Stimulated activated CD4-positive, alpha-beta T cell treated with anti-CD3 and anti-CD28 coated beads, TNF-alpha, amount 100 ng/mL, for 4 hours (primary cell): ENCODE results near the gene DYNLT3.

ENCODE experiments used
- DNase-seq, 3 experiments: peaks; one replicate each; pipeline ENCODE4 v3.0.0-alpha.2; 2020; ENCODE audit warnings: low read depth in 3 of 3

DYNLT3 gene

DNA sequence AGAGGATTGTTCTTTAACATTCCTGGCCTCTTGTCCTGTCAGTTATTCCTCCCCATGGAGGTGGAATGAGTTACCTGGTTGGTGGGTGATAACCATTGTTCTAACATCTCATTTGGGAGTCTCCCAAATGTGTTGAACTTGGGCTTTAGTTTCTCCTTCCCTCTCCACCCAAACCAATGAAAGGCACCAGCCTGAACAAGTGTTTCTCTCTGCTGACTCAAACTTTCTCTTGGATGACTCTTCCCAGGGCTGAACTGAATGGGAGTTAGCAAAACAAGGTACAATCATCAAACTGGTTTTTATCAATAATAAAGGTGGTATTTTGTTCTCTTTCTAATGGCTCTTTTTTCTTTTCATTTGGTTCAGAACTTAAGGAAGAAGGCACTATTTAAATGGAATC is 2.7 kb downstream of the DYNLT3 start:
- DNase-seq: no peak

DNA sequence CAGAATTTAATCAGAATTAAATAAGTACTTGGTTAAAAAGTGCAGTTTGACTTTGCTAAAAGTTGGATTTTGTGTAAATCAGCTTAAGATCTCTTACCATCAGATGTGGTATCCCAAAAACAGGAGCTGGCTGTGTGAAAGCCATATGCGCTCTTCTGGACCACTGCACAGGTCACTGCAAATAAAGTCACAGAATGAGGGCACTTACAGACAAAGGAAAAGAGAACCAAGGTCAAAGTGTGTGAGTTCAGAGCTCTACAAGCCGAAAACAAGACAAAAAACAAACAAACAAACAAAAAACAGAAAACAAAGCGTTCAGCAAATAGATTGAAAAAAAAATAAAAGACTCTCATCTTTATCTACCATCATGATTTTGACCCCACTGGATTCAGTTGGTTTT is 6.4 kb downstream of the DYNLT3 start:
- no peak for DNase-seq

DNA sequence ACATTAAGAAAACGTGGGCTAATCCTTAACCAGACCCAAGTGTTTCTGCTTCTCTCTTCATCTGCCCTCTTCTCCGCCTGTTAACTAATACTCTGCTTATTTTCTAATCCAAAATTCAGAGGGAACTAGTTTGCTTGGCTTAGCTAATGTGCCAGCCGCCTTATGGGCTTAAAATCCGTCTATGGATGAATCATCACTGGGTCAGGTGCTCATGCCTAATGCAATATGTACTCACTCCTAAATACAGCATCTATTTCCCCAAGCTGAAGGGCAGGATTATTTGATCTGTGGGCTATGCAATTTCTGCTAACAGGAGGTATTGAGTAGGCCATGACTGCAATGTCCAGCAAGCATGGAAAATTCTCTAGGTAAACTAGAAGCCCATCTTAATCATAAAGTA is 12.4 kb downstream of the DYNLT3 start:
- no peak for DNase-seq

DNA sequence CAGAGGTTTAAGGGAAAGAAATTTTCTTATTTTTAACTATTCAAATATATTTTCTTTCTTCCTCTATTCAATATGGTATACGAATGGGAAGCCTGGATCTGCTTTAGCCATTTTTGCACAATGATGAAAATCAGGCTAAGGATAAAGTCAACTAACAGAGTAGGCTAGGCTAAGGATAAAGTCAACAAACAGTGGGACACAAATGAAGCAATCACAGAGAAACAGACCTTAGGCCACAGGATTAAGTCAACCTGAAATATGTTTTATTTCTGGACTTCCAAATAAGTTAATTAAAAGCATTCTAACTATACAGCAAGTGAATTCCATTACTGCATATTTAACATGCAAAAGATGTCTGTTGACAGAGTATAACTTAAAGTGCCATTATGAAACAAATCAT is 17.0 kb downstream of the DYNLT3 start:
- no peak for DNase-seq

DNA sequence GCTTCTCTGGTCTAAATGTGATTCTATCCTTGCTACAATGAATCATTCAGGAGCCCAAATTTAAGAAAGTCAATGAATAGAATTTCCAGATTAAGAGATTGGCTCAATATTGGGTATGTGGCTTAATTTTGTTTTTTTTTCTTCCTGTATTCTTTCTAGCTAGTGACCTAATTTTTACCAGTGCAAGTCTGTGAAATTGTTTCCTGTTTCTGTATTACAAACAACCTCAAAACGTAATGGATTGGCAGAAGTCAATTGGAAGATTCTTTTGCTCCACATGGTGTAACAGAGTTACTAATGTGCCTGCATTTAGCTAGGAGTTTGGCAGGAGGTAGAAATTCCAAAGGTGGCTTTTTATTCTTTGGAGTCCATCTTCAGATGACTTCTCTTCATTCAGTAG is 17.6 kb downstream of the DYNLT3 start:
- DNase-seq: no peak

DNA sequence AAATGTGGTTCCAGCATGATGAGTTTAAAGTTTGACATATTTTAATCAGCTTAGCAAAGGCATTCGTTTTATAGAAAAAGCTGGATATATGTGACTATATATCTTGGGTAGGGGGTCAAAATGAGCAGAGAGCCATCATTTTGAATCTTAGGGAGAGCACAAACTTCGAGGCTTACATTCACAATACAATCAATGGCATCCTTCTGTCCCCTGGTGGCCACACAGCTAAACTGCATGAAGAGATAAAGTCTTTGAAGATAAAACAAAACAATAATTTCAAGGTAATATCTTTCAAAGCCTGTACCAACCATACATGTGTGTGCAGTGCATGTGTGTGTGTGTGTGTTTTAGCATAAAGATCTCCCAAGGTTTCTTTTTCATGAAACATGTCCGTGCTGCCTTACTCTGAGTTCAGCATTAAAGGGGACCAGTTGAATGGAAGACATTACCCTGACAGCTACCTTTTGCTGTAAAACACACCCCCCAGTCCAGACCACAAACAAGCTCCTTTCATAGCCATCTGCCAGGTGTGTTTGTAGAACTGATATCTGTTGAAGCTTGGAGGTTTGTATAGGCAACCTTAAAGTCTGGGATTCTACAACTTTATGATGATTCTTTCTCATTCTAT is 22.0 kb downstream of the DYNLT3 start:
- DNase-seq: no peak

DNA sequence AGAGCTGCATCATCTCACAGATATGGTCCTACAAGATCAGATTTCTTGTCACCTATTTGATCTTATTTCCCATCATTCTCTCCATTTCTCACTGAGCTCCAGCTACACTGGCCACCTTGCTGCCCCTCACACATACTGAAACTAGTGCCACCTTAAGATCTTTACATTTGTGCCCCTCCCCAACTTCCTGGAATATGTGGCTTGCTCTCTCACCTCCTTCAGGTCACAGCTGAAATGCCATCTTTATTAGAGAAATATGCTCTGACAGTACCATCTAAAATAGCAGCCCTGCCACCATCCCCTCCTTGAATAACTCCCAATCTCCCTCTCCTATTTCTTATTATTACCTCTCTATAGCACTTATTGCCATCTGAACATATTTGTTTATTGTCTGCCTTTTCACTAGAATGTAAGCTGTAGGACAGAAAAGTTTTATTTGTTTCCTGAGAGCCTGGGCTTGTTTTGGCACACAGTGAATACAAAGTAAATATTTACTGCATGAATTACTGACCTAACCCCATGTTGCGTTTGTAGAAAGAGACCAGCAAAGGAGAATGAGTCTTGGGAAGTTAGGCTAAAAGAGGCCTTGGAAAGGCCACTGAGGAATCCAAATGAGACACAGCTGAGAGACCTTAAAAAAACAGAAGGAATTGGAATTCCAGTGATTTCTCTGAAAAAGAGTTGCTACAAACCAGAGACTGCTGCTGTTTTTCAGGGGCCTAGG is 22.7 kb downstream of the DYNLT3 start:
- no peak for DNase-seq

DNA sequence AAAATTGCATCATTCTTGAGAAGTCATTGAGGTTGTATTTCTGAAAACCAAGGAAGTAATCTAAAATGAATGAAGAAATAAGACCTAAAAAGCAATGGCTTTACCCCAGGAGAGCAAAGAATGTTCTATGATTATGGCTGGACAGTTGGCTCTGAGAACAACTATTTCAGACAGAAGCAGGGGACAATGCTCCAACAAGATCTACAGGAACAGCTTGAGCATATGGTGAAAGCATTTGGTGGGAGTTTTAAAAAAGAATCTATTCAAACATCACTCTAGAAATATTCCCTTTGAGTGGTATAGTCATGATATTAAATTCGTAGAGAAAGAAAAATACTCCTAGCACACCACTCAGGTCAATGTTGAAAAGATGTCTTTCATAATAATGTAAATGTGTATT is 26.7 kb downstream of the DYNLT3 start:
- no peak for DNase-seq

DNA sequence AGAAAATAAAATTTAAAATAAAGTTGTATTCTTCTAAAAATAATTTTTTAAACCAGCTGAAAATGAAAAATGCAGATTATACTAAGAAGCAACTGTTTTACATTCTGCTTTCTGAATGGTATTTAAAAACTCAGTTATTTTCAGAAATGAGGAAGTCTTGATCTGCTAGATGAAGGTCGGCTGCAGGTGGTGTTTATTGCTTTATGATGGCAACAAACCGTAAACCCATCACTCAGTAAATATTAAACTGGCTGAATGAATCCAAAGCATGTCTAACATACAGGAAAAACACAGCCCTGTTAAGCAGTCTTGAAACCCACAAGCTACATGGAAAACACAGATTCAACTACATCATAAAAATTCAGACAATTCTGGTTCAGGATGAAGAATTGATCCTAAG is 29.3 kb downstream of the DYNLT3 start:
- DNase-seq: no peak

DNA sequence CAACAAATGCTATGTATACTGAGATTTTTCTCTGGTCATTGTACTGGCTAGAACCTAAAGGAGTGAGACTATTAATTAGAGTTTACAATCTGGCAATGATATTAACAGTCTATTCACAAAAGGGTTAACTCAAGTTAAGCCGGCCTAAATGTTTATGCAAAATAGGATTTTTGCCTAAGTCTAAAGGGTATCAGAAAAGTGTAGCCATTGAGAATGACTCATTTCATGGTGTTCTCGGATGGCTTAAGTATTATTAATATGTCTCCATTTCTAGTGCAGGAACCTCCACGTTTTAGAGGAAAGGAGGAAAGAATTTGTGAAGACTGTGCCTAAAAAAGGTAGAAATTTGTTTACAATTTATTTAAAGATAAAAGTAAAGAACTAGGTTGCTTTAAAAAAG is 29.8 kb downstream of the DYNLT3 start:
- DNase-seq: no peak

DNA sequence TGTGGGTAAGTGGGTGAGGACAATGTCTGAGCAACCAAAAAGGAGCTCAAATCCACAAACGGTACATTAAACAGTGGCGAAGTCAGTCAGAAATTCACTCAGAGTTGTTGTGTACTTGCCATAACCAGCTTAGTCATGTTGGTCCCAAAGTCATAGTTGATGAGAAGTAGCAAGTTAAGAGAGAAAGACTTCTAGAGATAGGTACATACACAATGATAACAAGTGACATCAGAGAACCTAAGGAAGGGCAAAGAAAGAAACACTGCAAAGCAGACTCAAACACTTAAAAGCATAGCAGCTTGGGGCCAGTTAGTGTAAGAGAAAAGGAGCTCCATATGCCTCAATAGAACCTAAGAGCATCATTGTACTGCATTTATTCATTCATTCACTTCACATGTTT is 30.2 kb downstream of the DYNLT3 start:
- DNase-seq: no peak

DNA sequence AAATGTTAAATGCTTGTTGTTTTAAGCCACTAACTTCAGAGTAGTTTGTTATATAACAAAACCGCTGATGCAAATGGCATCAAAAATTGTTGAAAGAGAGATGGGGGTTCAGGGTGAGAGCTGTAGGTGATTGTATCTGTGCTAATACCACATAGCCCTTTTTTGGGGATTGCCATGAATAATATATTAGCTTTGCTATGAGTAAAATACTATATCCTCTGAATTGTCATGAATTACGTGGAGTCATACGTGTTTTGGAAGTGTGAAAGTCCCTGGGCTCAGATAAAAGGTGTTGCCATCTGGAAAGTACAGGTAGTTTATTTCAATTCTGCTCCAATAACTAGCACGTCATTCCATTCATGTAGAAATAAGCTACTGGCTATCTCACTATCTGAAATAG is 30.6 kb downstream of the DYNLT3 start:
- no peak for DNase-seq

DNA sequence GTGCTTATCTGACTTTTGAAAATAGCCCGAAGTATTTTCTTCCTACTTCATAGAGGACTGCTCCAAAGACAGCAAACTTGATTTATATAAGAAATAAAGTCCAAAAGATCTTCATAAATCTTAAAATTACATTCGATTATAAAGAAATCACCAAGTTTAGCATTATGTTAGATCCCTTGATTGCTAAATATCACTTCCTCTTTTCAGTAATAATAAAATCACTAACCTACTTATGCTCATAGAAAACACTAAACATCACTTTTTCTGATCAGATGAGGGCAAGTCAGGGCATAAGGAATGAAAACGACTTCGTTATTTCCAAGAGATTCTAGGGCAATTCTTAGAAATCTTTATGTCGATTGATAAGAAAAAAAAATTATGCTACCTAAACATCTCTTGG is 32.0 kb downstream of the DYNLT3 start:
- no peak for DNase-seq

DNA sequence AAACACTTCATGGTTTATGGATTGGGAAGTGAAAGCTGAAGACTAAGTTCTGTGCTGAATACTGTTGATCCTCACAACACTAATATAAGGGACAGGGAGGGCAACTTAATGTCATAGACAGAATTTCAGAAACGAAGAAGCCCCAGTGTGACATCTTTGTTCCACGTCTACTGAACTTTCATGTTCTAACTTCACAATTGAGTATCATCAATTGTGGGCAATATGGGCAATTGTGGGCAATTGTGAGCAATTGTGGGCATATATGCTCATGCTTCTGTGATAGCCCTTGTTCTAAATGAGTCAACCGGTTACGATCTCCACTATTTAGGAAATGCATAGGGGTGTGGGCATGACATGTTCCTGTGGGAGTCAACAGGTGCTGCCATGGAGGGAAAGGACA is 33.8 kb downstream of the DYNLT3 start:
- DNase-seq: no peak

DNA sequence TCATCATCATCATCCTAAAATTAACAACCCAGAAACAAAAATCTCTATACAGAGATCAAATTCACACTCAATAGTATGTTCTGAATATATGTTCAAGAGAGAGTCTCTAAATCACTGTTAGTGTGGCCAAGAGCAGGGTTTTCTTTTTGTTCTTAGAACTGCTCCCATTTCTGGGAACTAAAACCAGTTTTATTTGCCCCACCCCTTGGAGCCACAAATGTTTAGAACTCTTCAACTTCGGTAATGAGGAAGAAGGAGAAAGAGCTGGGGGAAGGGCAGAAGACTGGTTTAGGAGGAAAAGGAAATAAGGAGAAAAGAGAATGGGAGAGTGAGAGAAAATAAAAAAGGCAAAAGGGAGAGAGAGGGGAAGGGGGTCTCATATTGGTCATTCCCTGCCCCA is 35.3 kb downstream of the DYNLT3 start:
- DNase-seq: no peak

DNA sequence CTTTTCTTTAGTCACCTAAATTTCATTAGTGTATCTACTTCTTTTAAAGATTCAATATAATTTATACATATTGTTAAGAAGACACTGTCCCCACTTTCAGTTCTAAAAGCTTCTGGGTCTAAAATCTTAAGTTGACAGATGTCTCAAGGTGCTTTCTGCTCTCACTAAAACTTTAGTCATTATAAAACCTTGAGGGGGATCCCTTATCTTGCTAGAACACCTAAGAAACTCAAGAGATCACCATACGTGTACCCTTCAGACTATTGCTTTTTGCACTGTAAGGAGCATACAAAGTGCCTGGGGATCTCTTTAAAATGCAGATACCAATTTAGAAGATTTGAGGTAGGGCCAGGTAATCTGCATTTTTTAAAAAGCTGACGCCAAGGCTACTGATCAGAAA is 37.4 kb downstream of the DYNLT3 start:
- no peak for DNase-seq

DNA sequence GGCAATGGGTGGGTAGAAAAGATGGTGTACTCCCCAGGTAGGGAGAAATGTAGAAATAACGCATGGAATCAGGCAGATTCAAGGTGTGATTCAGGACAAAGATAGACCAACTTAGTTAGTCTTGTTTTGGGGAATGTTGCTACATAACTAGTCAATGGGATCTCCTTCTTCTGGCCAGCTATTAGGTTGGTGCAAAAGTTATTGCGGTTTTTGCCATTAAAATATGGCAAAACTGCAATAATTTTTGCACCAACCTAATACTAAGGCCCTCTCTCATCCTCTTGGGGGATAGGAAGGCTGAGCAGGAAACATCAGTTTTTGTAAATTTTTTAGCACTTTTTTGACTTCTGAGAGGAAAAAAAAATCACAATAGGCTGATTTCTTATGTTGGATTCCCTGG is 44.3 kb downstream of the DYNLT3 start:
- DNase-seq: no peak

DNA sequence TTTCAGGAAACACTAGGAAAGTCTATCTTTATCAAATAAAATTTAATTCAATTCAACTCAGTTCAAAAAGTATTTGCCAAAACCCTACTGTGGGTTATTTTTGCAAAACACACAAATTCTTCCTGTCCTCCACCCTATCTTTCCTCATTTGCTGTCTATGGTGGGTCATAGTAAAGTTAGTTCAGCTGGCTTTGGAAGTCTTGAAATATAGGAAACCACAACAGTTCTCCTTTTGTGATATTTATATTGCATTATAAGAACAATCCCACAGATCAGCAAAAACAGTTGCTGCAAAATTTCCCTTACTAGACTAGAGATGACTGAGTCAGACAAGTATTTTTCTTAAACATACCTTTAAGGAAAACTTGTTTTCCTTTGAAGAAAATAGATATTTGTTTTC is 45.3 kb downstream of the DYNLT3 start:
- DNase-seq: no peak

DNA sequence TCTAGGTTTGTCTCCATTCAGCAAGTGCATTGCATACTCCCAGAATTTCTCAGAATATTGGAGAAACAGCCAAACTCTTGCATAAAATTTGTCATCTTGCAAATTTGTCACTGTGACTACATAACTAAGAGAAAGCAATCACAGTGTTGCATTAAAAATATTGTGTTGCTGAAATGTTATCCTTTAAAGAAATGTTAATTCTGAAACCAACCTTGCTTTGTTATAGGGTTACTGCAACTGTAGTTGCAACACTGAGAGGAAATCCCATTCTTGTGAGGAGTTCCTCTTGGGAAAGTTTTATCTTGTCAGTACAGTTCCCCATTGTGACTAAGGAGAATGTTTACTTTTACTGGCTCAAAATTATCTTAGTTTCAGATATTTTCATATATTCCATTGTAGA is 46.7 kb downstream of the DYNLT3 start:
- no peak for DNase-seq

DNA sequence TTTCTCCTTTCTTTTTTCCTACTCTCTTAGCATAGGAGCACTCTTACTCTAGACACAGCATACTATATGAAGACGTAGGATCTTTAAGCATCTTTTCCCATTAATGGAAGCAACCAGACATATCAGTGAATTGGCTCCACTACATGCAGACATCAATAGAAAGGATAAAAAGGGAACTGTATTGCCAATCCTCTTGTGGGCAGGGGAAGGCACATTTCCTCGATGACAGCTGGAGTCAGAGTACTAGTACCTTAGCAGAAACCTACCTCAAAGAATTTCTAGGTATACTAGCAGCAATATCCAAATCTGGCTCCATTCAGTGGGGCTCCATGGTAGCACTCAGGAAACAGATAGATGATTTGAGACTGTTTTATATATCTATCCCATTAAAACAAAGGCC is 47.4 kb downstream of the DYNLT3 start:
- no peak for DNase-seq

DNA sequence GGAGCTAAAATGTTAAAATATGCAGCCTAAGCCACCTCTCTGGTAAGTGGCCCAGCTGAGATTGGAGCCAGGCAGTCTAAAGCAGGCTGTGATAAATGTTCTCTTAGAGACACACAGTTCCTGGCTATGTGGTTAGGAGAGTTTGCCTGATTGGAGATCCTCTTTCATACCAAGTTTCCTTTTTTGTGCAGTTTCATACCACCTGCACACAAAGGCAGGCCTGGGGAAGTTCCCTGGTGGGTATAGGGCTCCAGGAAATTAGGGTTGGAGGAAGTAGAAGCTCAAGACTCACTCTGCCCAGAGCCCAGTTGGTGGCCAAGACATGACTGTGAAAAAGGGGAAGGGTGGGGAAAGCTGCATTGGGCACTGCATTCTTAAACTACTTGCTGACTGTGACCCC is 50.6 kb downstream of the DYNLT3 start:
- no peak for DNase-seq

DNA sequence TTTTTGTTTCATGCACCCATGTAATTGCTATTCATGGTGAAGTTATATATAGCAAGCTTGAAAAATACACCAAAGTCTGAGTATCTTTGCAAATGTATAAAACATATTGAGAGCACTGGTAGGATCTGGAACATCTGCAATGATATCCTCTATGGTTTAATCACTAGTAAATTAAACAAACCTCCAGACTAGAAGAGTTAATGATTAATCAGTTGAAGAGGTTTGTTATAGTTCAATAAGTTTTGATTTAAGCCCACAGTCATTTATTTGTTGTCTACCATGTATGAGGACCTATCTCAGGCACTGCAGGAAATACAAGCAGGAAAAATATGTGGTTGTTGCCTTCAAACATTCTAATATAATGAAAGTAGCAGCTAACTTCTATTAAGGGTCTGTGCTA is 51.1 kb downstream of the DYNLT3 start:
- DNase-seq: no peak
